K562 (cell line): Measurements from ENCODE around the gene ZNF598. TPM values are rescaled to one million over a fixed set of nuclear protein-coding genes. Genes with fewer than 3 reads are reported as not detected.
A peak's percentile ranks its signal among the peaks of the same experiment; 100 is the strongest.

Experiments used
- BRF1 ChIP-seq: IDR thresholded peaks from 3 replicates; pipeline ENCODE4 v1.6.1; 2011; ENCODE audit warnings: borderline replicate concordance, mild to moderate bottlenecking; ENCODE audit not compliant: insufficient read length; ENCODE audit errors: extremely low read depth
- CHCHD3 ChIP-seq: fragments of 250-450 bp; sonication (Bioruptor Pico); IDR thresholded peaks from 2 replicates; pipeline ENCODE4 v2.1.2; 2022; ENCODE audit warnings: mild to moderate bottlenecking
- CHD4 ChIP-seq: fragments of 200-600 bp; sonication (generic); IDR thresholded peaks from 3 replicates; pipeline ENCODE4 v1.6.1; 2012; ENCODE audit warnings: low read depth, mild to moderate bottlenecking, mixed read lengths, low read length, inconsistent platforms; ENCODE audit not compliant: insufficient read depth, insufficient replicate concordance, poor library complexity, severe bottlenecking
- DEAF1 ChIP-seq: fragments of 450-650 bp; formaldehyde crosslinking; IDR thresholded peaks from 2 replicates; pipeline ENCODE4 v1.4.0; 2020; ENCODE audit warnings: mild to moderate bottlenecking, moderate library complexity
- DMBX1 ChIP-seq: fragments of 250-450 bp; sonication (Bioruptor Pico); IDR thresholded peaks from 2 replicates; pipeline ENCODE4 v1.8.0; 2022; ENCODE audit warnings: inconsistent platforms, mild to moderate bottlenecking, moderate library complexity, borderline replicate concordance
- ETS2 ChIP-seq: IDR thresholded peaks from 2 replicates; pipeline ENCODE4 v1.6.1; 2016; ENCODE audit warnings: borderline replicate concordance, missing genetic modification characterization, mild to moderate bottlenecking, moderate library complexity, missing compliant biosample characterization; ENCODE audit not compliant: poor library complexity, severe bottlenecking
- FOSL1 ChIP-seq: fragments of 200-800 bp; sonication (Bioruptor generic); conservative IDR thresholded peaks from 2 replicates; pipeline ENCODE4 v1.6.1; 2016; ENCODE audit warnings: missing genetic modification characterization, missing compliant biosample characterization
- FOXP1 ChIP-seq: sonication (generic); formaldehyde crosslinking; IDR thresholded peaks from 2 replicates; pipeline ENCODE4 v1.8.0; 2022; ENCODE audit warnings: mild to moderate bottlenecking, missing genetic modification reagents
- JUN ChIP-seq, 2 experiments: sonication (generic) in 1 of 2; formaldehyde crosslinking in 1 of 2; IDR thresholded peaks; 2 replicates each; pipeline versions ENCODE4 v1.6.1 to v1.8.0; 2012 to 2022; ENCODE audit warnings: borderline replicate concordance in 2 of 2, mild to moderate bottlenecking in 2 of 2, improper control_type of control experiment in 1 of 2, low read depth in 1 of 2, low read length in 1 of 2, missing genetic modification reagents in 1 of 2
- KAT8 ChIP-seq: fragments of 450-650 bp; IDR thresholded peaks from 2 replicates; pipeline ENCODE4 v1.6.1; 2016; ENCODE audit warnings: low read depth, mild to moderate bottlenecking
- KLF1 ChIP-seq: fragments of 450-650 bp; IDR thresholded peaks from 2 replicates; pipeline ENCODE4 v1.6.1; 2016; ENCODE audit warnings: missing genetic modification characterization, missing compliant biosample characterization
- PURB ChIP-seq: sonication (generic); formaldehyde crosslinking; IDR thresholded peaks from 2 replicates; pipeline ENCODE4 v1.9.0; 2021; ENCODE audit warnings: low read depth, mild to moderate bottlenecking, missing genetic modification reagents
- RBM39 ChIP-seq: fragments of 200-400 bp; formaldehyde crosslinking; optimal IDR thresholded peaks from 2 replicates; pipeline ENCODE3; 2018; ENCODE audit warnings: low read depth, low read length
- SMAD1 ChIP-seq: fragments of 150-350 bp; IDR thresholded peaks from 2 replicates; pipeline ENCODE4 v1.6.1; 2014; ENCODE audit warnings: low read length, low read depth; ENCODE audit not compliant: partially characterized antibody
- STAT5B ChIP-seq: fragments of 250-450 bp; sonication (Bioruptor Pico); IDR thresholded peaks from 2 replicates; pipeline ENCODE4 v1.8.0; 2021; ENCODE audit warnings: mild to moderate bottlenecking, inconsistent platforms
- TRIM28 ChIP-seq: fragments of 450-650 bp; IDR thresholded peaks from 2 replicates; pipeline ENCODE4 v1.6.1; 2017
- ZNF407 ChIP-seq: fragments of 450-650 bp; IDR thresholded peaks from 2 replicates; pipeline ENCODE4 v1.6.1; 2016; ENCODE audit warnings: low read depth
- ZNF766 ChIP-seq: fragments of 200-800 bp; sonication (Bioruptor generic); conservative IDR thresholded peaks from 2 replicates; pipeline ENCODE4 v1.6.1; 2016; ENCODE audit warnings: missing genetic modification characterization, missing compliant biosample characterization
- polyA plus RNA-seq, 8 experiments: library from polyadenylated mRNA; depleted of rRNA in 4 of 8; stranded (reverse) in 5 of 8; unstranded in 3 of 8; fragments of >200 nt; fragmentation: Nextera tagmentation in 2 of 8; fragmentation: Illumina TruSeq in 1 of 8; extraction: Ambion mirVana in 2 of 8; extraction: Trizol in 1 of 8; gene quantifications; 2 replicates each; pipeline versions ENCODE4 v1.2.1 to v1.2.3, GENCODE V29; 2011 to 2014; ENCODE audit warnings: inconsistent platforms in 1 of 8, missing spikeins in 1 of 8
- total RNA-seq, 7 experiments: library from RNA; depleted of rRNA in 6 of 7; stranded (reverse); fragments of >200 nt in 6 of 7; fragmentation: Illumina TruSeq in 2 of 7; extraction: Trizol in 2 of 7; gene quantifications; 2 replicates each; pipeline versions ENCODE4 v1.2.1 to v1.2.3, GENCODE V29; 2011 to 2021; ENCODE audit warnings: low replicate concordance in 1 of 7

ZNF598 gene
- total and polyA plus RNA-seq, 9 of the 15 experiments (the other 6 are each of a cell fraction or from before 2014, with no cell fraction given): 0.11 to 115 (median 29.6) TPM

- TF ChIP-seq DEAF1 (CRISPR knock-in tag) (no peak), KLF1 (peak; percentile 57; the same call in 1 of the 2 replicates), BRF1 (no peak), RBM39 (no peak), JUN (IDR thresholded peaks at IDR 0.05; ENCODE audit: borderline replicate concordance, low read depth, low read length) (peak; percentile 21; the same call in 1 of the 2 replicates), JUN (CRISPR knock-in tag; IDR thresholded peaks at IDR 0.05; ENCODE audit: borderline replicate concordance) (no peak), ZNF766 (CRISPR knock-in tag) (no peak), DMBX1 (CRISPR knock-in tag) (no peak), STAT5B (no peak), FOSL1 (no peak), TRIM28 (peak; percentile 65; the same call in 1 of the 2 replicates), ETS2 (tag) (no peak), FOXP1 (no peak), KAT8 (no peak), CHCHD3 (CRISPR knock-in tag) (no peak), SMAD1 (no peak), CHD4 (no peak), PURB (CRISPR knock-in tag) (no peak), ZNF407 (no peak)
Measured at GRCh38 chr16:2003827-2004641, 5.6 kb downstream of the ZNF598 start (continued).
